GM18868 (cell line): ENCODE data around the gene PRR3.
A peak's percentile ranks its signal among the peaks of the same experiment; 100 is the strongest.

ENCODE experiments used
- ATAC-seq: cut with Tn5 transposase; IDR thresholded peaks from one replicate; pipeline ENCODE4 v1.9.1; 2021; ENCODE audit warnings: mild to moderate bottlenecking, moderate library complexity; ENCODE audit not compliant: unreplicated experiment

Gene PRR3

GRCh38 chr6:30533460-30534294 lies 23.4 kb upstream of the PRR3 start:
- no peak for ATAC-seq

GRCh38 chr6:30537931-30538330 lies 19.2 kb upstream of the PRR3 start:
- ATAC-seq: no peak

GRCh38 chr6:30541515-30542403 lies 15.3 kb upstream of the PRR3 start:
- peak; percentile 51 for ATAC-seq

- no peak for ATAC-seq
Measured at GRCh38 chr6:30542404-30542725, 14.7 kb upstream of the PRR3 start.

GRCh38 chr6:30542915-30543314 lies 14.2 kb upstream of the PRR3 start:
- ATAC-seq: no peak

- ATAC-seq: no peak
Measured at GRCh38 chr6:30543821-30544220, 13.3 kb upstream of the PRR3 start.

- ATAC-seq: no peak
Measured at GRCh38 chr6:30544666-30545272, 12.3 kb upstream of the PRR3 start.

- ATAC-seq: no peak
Measured at GRCh38 chr6:30547454-30547853, 9.6 kb upstream of the PRR3 start.

- ATAC-seq: no peak
Measured at GRCh38 chr6:30548375-30548774, 8.7 kb upstream of the PRR3 start.

- ATAC-seq: no peak
Measured at GRCh38 chr6:30554404-30554803, 2.7 kb upstream of the PRR3 start.

GRCh38 chr6:30554962-30555815 lies 1.9 kb upstream of the PRR3 start:
- no peak for ATAC-seq

- ATAC-seq: no peak
Measured at GRCh38 chr6:30555816-30556065, 1.4 kb upstream of the PRR3 start.

GRCh38 chr6:30556066-30556905 lies 809 bp upstream of the PRR3 start, which contains the start of gene GNL1:
Gene GNL1, minus strand, starts transcription at chr6:30556489. Its CDS starts 286 bp downstream, at chr6:30556203.
- peak; percentile 71 for ATAC-seq

GRCh38 chr6:30557683-30557981 lies 537 bp downstream of the PRR3 start:
- ATAC-seq: peak; percentile 5

GRCh38 chr6:30560930-30561329 lies 3.8 kb downstream of the PRR3 start:
- ATAC-seq: no peak

GRCh38 chr6:30562470-30563425 lies 5.7 kb downstream of the PRR3 start:
- ATAC-seq: no peak

- no peak for ATAC-seq
Measured at GRCh38 chr6:30564114-30564513, 7.0 kb downstream of the PRR3 start.

- no peak for ATAC-seq
Measured at GRCh38 chr6:30565772-30566171, 8.7 kb downstream of the PRR3 start.

GRCh38 chr6:30568245-30568644 lies 11.2 kb downstream of the PRR3 start:
- ATAC-seq: no peak
